Pulmonary artery endothelial cell (primary cell): ENCODE results near the gene NOC4L. TPM values are rescaled to one million over a fixed set of nuclear protein-coding genes. Genes with fewer than 3 reads are reported as not detected.

Experiments used
- DNase-seq: peaks from one replicate; pipeline ENCODE4 v3.0.0-alpha.2; 2011; ENCODE audit warnings: low read depth, low spot score
- total RNA-seq: library from RNA; depleted of rRNA; stranded (reverse); fragments of >200 nt; gene quantifications from 2 replicates; pipeline ENCODE4 v1.2.3, GENCODE V29; 2014

The NOC4L gene
- total RNA-seq, 1 donor from 2014 or later, result 15.2 TPM

- DNase-seq, result no peak
These were observed 52.0 kb downstream of the NOC4L start for GRCh38 chr12:132196038-132196872.

DNA sequence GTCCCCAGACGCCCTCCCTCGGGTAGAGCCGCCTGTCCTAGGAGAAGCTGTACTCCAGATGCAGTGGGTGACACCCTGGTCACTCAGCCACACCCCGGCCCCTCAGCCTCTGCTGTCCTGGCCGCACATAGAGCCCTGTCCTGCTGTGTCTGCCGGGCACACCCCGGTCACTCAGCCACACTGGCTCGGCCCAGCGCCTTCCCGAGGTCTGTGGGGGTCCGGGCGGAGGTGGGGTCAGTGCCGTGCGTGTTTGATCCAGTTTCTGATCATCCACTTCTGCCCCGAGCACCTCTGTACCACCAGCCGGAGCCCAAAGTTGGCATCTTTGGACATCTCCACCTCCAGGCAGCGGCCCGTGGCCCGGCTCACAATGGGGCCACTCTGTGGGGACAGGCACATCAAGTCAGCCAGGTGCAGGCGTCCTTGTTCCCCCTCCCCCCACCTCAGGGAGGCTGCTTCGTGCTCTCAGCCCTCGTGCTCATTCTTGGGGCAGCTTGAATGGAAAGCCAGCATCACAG is 52.7 kb downstream of the NOC4L start:
- DNase-seq, result no peak

DNA sequence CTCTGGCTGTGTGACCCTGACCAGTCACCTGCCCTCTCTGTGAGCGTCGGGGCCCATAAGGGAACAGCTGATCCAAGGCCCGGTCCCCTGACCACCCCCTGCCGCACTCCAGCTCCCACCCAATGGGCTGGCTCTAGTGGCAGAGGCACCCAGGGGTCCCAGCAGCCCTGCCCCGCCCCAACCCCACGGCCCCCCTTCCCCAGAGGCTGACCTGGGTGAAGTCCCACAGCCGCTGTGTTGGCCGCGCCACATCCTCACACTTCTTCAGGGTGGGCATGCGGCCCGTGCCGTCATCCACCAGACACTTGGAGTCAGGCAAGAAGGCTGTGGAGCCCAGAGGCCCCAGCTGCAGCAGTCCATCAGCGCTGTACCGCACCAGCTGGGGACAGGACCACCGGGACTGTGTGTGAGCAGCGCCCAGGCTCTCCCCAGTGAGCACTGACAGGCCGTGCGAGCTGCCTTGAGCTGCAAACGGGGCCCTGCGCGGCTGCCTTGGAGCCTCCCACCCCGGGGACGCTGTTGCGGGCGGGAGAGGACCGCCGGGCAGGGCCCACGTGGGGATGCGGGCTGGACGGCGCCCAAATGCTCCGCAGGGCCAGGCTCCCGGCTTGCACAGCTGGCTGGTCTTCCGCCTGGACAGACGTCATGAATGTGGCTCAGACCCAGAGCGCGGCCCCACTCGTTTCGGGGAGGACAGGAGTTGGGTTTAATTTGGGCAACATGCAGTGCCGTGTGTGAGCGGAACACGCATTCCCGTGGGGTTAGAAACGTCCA is 53.5 kb downstream of the NOC4L start:
- no peak for DNase-seq

GRCh38 chr12:132199101-132199500 is 54.8 kb downstream of the NOC4L start:
- DNase-seq, result no peak

- no peak for DNase-seq
These were observed 55.5 kb downstream of the NOC4L start for GRCh38 chr12:132199526-132200319.

- no peak for DNase-seq
These were observed 56.5 kb downstream of the NOC4L start for GRCh38 chr12:132200800-132201199.

- DNase-seq, result no peak
These were observed 57.3 kb downstream of the NOC4L start for GRCh38 chr12:132201391-132202120.

Other genes with a start within 250 kb of the NOC4L start
- 3.6 and 5.2 TPM in 2 replicates for gene ULK1, start 249.8 kb upstream of the NOC4L start, total RNA-seq
- 16.6 and 27.1 TPM in 2 replicates for gene PUS1, start 215.2 kb upstream of the NOC4L start, total RNA-seq
- gene EP400, start 194.5 kb upstream of the NOC4L start, total RNA-seq, result 8.8 and 9.4 TPM in 2 replicates
- gene DDX51, start 138 bp upstream of the NOC4L start, total RNA-seq, result 10.0 and 11.9 TPM in 2 replicates
- gene GALNT9, start 185.1 kb downstream of the NOC4L start, total RNA-seq, result 0.11 and 0.33 TPM in 2 replicates